ENCODE results near the gene TSR2.

TSR2 gene

GRCh38 chrX:54416965-54417364 is 23.2 kb upstream of the TSR2 start:
- TF ChIP-seq CTCF (IDR thresholded peaks at IDR 0.05; ENCODE audit: low read depth, low read length, missing control alignments) = no peak
- DNase-seq (ENCODE audit: low read depth) = no peak
- no peak overlapping the region for H3K4me3 ChIP-seq (ENCODE audit: low read depth, low read length)
- in situ Hi-C loops (cut with HindIII; ENCODE audit: low sequenced_read_pairs) = no loop called here

DNA sequence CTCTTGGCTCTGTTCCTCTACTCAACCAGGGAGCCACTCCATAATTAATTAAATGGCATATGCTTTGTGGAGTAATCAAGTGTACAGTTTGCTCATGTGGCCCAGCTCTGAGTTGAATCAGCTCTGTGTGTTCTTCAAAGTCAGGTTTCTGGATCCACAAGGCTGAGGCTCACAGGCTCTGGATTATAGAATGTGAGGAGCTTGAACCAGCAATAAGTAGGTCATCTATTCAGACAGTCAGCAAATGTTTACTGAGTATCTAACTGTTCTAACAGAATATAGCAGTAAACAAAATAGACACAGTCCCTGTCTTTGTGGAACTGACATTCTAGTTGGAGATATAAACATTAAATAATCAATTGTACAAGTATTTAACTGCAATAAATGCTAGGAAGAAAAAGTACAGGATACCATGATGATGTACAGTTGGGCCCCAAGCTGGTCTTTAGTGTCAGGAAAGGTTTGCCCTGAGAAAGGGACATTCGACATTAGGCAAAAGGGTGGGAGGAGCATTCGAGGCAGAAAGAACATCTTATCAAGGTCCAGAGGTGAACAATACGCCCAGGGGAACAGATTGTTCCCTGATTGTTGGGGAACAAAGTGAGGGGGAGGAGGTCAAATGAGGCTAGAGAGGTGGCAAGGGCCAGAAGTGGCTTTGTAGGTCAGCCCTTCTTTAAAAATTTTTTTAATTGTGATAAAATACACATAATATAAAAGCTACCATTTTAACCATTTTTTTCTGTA is 20.5 kb upstream of the TSR2 start:
- H3K4me3 ChIP-seq (ENCODE audit: low read depth, low read length) = no peak overlapping the region
- TF ChIP-seq CTCF (IDR thresholded peaks at IDR 0.05; ENCODE audit: low read depth, low read length, missing control alignments) = no peak
- in situ Hi-C loops (cut with HindIII; ENCODE audit: low sequenced_read_pairs) = no loop called here
- no peak for DNase-seq (ENCODE audit: low read depth)

GRCh38 chrX:54422168-54422567 is 18.0 kb upstream of the TSR2 start:
- no peak for DNase-seq (ENCODE audit: low read depth)
- H3K4me3 ChIP-seq (ENCODE audit: low read depth, low read length) = no peak overlapping the region
- in situ Hi-C loops (cut with HindIII; ENCODE audit: low sequenced_read_pairs) = no loop called here
- no peak for TF ChIP-seq CTCF (IDR thresholded peaks at IDR 0.05; ENCODE audit: low read depth, low read length, missing control alignments)

- in situ Hi-C loops (cut with HindIII; ENCODE audit: low sequenced_read_pairs) = no loop called here
- DNase-seq (ENCODE audit: low read depth) = no peak
- H3K4me3 ChIP-seq (ENCODE audit: low read depth, low read length) = no peak overlapping the region
- no peak for TF ChIP-seq CTCF (IDR thresholded peaks at IDR 0.05; ENCODE audit: low read depth, low read length, missing control alignments)
Observed at GRCh38 chrX:54423161-54423888, 16.9 kb upstream of the TSR2 start.

GRCh38 chrX:54427837-54428424 is 12.3 kb upstream of the TSR2 start:
- in situ Hi-C loops (cut with HindIII; ENCODE audit: low sequenced_read_pairs) = no loop called here
- TF ChIP-seq CTCF (IDR thresholded peaks at IDR 0.05; ENCODE audit: low read depth, low read length, missing control alignments) = no peak
- H3K4me3 ChIP-seq (ENCODE audit: low read depth, low read length) = no peak overlapping the region
- no peak for DNase-seq (ENCODE audit: low read depth)

GRCh38 chrX:54430519-54430918 is 9.7 kb upstream of the TSR2 start:
- no peak for DNase-seq (ENCODE audit: low read depth)
- in situ Hi-C loops (cut with HindIII; ENCODE audit: low sequenced_read_pairs) = no loop called here

More at GRCh38 chrX:54430519-54430918, 9.7 kb upstream of the TSR2 start:
- TF ChIP-seq CTCF (IDR thresholded peaks at IDR 0.05; ENCODE audit: low read depth, low read length, missing control alignments) = no peak
- H3K4me3 ChIP-seq (ENCODE audit: low read depth, low read length) = no peak overlapping the region
